Retinal pigment epithelial cell (primary cell): ENCODE results near the gene SARS1.

Experiments
- DNase-seq: peaks from one replicate; pipeline ENCODE4 v3.0.0-alpha.2; 2010; ENCODE audit warnings: low read depth
- H3K4me3 ChIP-seq: 2 replicates; pipeline ENCODE4 v1.5.1; 2011; ENCODE audit warnings: mild to moderate bottlenecking, low read length, control low read depth, moderate library complexity
- TF ChIP-seq, protein P1 (sequence below): conservative IDR thresholded peaks from 2 replicates; pipeline ENCODE4 v1.5.1; 2011; ENCODE audit warnings: low read depth, low read length, control low read depth, inconsistent platforms

Gene SARS1

DNA sequence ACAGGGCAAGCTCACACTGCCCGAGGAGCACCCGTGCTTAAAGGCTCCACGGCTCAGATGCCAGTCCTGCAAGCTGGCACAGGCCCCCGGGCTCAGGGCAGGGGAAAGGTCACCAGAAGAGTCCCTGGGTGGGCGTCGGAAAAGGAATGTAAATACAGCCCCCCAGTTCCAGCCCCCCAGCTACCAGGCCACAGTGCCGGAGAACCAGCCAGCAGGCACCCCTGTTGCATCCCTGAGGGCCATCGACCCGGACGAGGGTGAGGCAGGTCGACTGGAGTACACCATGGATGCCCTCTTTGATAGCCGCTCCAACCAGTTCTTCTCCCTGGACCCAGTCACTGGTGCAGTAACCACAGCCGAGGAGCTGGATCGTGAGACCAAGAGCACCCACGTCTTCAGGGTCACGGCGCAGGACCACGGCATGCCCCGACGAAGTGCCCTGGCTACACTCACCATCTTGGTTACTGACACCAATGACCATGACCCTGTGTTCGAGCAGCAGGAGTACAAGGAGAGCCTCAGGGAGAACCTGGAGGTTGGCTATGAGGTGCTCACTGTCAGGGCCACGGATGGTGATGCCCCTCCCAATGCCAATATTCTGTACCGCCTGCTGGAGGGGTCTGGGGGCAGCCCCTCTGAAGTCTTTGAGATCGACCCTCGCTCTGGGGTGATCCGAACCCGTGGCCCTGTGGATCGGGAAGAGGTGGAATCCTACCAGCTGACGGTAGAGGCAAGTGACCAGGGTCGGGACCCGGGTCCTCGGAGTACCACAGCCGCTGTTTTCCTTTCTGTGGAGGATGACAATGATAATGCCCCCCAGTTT lies 36.9 kb downstream of the SARS1 start:
- DNase-seq = no peak
- peak overlapping the region; percentile 32 for H3K4me3 ChIP-seq
- TF ChIP-seq, protein P1, sequence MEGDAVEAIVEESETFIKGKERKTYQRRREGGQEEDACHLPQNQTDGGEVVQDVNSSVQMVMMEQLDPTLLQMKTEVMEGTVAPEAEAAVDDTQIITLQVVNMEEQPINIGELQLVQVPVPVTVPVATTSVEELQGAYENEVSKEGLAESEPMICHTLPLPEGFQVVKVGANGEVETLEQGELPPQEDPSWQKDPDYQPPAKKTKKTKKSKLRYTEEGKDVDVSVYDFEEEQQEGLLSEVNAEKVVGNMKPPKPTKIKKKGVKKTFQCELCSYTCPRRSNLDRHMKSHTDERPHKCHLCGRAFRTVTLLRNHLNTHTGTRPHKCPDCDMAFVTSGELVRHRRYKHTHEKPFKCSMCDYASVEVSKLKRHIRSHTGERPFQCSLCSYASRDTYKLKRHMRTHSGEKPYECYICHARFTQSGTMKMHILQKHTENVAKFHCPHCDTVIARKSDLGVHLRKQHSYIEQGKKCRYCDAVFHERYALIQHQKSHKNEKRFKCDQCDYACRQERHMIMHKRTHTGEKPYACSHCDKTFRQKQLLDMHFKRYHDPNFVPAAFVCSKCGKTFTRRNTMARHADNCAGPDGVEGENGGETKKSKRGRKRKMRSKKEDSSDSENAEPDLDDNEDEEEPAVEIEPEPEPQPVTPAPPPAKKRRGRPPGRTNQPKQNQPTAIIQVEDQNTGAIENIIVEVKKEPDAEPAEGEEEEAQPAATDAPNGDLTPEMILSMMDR = no peak

DNA sequence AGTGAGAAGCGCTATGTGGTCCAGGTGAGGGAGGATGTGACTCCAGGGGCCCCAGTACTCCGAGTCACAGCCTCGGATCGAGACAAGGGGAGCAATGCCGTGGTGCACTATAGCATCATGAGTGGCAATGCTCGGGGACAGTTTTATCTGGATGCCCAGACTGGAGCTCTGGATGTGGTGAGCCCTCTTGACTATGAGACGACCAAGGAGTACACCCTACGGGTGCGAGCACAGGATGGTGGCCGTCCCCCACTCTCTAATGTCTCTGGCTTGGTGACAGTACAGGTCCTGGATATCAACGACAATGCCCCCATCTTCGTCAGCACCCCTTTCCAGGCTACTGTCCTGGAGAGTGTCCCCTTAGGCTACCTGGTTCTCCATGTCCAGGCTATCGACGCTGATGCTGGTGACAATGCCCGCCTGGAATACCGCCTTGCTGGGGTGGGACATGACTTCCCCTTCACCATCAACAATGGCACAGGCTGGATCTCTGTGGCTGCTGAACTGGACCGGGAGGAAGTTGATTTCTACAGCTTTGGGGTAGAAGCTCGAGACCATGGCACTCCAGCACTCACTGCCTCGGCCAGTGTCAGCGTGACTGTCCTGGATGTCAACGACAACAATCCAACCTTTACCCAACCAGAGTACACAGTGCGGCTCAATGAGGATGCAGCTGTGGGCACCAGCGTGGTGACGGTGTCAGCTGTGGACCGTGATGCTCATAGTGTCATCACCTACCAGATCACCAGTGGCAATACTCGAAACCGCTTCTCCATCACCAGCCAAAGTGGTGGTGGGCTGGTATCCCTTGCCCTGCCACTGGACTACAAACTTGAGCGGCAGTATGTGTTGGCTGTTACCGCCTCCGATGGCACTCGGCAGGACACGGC lies 37.8 kb downstream of the SARS1 start:
- no peak overlapping the region for H3K4me3 ChIP-seq
- DNase-seq = no peak
- TF ChIP-seq, protein P1 = no peak

DNA sequence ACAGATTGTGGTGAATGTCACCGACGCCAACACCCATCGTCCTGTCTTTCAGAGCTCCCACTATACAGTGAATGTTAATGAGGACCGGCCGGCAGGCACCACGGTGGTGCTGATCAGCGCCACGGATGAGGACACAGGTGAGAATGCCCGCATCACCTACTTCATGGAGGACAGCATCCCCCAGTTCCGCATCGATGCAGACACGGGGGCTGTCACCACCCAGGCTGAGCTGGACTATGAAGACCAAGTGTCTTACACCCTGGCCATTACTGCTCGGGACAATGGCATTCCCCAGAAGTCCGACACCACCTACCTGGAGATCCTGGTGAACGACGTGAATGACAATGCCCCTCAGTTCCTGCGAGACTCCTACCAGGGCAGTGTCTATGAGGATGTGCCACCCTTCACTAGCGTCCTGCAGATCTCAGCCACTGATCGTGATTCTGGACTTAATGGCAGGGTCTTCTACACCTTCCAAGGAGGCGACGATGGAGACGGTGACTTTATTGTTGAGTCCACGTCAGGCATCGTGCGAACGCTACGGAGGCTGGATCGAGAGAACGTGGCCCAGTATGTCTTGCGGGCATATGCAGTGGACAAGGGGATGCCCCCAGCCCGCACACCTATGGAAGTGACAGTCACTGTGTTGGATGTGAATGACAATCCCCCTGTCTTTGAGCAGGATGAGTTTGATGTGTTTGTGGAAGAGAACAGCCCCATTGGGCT lies 38.6 kb downstream of the SARS1 start:
- no peak overlapping the region for H3K4me3 ChIP-seq
- TF ChIP-seq, protein P1 = no peak
- no peak for DNase-seq

DNA sequence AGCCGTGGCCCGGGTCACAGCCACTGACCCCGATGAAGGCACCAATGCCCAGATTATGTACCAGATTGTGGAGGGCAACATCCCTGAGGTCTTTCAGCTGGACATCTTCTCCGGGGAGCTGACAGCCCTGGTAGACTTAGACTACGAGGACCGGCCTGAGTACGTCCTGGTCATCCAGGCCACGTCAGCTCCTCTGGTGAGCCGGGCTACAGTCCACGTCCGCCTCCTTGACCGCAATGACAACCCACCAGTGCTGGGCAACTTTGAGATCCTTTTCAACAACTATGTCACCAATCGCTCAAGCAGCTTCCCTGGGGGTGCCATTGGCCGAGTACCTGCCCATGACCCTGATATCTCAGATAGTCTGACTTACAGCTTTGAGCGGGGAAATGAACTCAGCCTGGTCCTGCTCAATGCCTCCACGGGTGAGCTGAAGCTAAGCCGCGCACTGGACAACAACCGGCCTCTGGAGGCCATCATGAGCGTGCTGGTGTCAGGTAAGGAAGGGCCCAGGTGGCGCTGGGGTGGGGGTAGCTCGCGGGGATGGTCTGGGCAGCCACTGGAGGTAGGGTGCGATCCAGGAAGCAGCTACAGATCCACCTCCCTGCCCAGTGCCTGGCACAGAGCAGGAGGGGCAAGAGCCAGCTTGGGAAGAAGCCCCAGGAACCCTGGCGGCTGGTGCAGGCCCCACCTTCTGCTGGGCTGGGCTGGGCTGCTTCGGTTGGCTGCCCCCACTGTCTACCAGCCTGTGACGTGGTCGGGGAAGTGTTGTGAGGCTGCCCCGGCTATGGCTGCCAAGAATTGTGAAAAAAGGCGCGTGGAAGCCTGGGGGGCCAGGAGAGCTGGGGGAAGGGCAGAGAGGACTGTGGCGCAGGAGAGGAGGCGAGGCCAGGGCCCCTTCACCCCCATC lies 39.4 kb downstream of the SARS1 start:
- no peak for DNase-seq
- no peak overlapping the region for H3K4me3 ChIP-seq

DNA sequence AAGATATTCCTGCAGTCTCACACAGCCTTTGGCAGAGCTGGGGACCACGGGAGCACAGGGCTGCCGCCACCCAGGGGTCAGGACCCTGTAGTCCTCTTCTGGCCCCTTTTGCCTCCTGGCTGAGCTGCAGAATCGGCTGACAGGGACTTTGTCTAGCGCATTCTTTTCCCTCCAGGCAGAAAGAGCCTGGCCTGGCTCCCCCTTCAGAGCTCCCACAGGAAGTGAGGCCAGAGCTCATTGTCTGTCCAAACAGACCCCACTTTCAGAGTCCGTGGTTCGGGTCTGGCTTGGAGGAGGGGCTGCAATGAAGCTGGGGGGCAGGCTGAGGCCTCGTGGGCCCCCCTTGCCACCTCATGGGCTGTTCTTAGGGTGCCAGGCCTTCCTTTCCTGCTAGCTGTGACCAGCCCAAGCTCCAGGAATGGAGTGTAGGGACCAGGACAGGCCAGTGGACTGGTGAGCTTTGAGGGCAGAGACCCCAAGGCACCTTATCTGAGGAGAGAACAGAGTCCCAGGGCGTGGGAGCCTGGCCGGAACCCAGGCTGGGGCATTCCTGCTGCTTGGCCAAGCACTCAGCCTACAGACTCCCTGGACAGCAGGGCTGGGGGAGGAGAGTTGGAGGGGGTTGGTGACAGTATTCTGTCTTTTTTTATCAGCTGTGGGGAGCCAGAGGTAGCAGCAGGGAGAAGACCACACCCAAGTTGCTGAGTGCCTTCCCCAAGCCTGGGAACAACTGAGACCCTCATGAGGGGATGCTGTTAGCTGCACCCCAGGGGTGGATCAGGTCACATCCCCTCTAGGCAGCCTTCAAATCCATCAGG lies 40.3 kb downstream of the SARS1 start:
- H3K4me3 ChIP-seq = no peak overlapping the region
- DNase-seq = no peak
- TF ChIP-seq, protein P1 = no peak

More for the DNA sequence above, 39.4 kb downstream of the SARS1 start:
- TF ChIP-seq, protein P1 = no peak
